Osteoblast (primary cell): ENCODE measurements around the gene KIF1B. TPM values are rescaled to one million over a fixed set of nuclear protein-coding genes. Genes with fewer than 3 reads are reported as not detected.
"Not testable (repeated sequence)": the region's sequence is repeated elsewhere in the genome, so short reads cannot be mapped to it uniquely, and the experiment has no call there.

Experiments
- DNase-seq: peaks from one replicate; pipeline ENCODE4 v3.0.0; 2011; ENCODE audit warnings: low spot score, mixed read lengths; ENCODE audit not compliant: insufficient read length; ENCODE audit errors: missing footprints
- H2AFZ ChIP-seq: 2 replicates; pipeline ENCODE4 v1.6.0; 2011; ENCODE audit warnings: mild to moderate bottlenecking, low read length
- H3K27ac ChIP-seq: 2 replicates; pipeline ENCODE4 v1.5.1; 2011; ENCODE audit warnings: mild to moderate bottlenecking, low read depth, low read length, moderate library complexity
- H3K27me3 ChIP-seq: 2 replicates; pipeline ENCODE4 v1.6.0; 2012; ENCODE audit warnings: mild to moderate bottlenecking, control low read depth, inconsistent platforms, low read length, moderate library complexity; ENCODE audit not compliant: insufficient read depth
- H3K36me3 ChIP-seq: 2 replicates; pipeline ENCODE4 v1.5.1; 2011; ENCODE audit warnings: mild to moderate bottlenecking, low read length, control low read depth, moderate library complexity; ENCODE audit not compliant: insufficient read depth
- H3K4me1 ChIP-seq: 2 replicates; pipeline ENCODE4 v1.5.1; 2011; ENCODE audit warnings: mild to moderate bottlenecking, low read length, control low read depth, moderate library complexity; ENCODE audit not compliant: insufficient read depth
- H3K4me2 ChIP-seq: 2 replicates; pipeline ENCODE4 v1.6.0; 2011; ENCODE audit warnings: mild to moderate bottlenecking, low read length; ENCODE audit not compliant: insufficient read depth
- H3K4me3 ChIP-seq: fragments of 200-600 bp; sonication (generic); 3 replicates; pipeline ENCODE4 v1.5.1; 2012; ENCODE audit warnings: mild to moderate bottlenecking, low read length, inconsistent platforms; ENCODE audit not compliant: insufficient read depth
- H3K79me2 ChIP-seq: 2 replicates; pipeline ENCODE4 v1.6.0; 2012; ENCODE audit warnings: mild to moderate bottlenecking, low read length, control low read depth, inconsistent platforms; ENCODE audit not compliant: insufficient read depth
- H3K9me3 ChIP-seq: 2 replicates; pipeline ENCODE4 v1.5.1; 2011; ENCODE audit warnings: low read depth, low read length, control low read depth
- H4K20me1 ChIP-seq: 2 replicates; pipeline ENCODE4 v1.6.0; 2012; ENCODE audit warnings: mild to moderate bottlenecking, low read length, control low read depth; ENCODE audit not compliant: insufficient read depth
- total RNA-seq: library from RNA; depleted of rRNA; stranded (reverse); fragments of >200 nt; gene quantifications from 2 replicates; pipeline ENCODE4 v1.2.3, GENCODE V29; 2012
- TF ChIP-seq, protein P1 (sequence below): IDR thresholded peaks from 2 replicates; pipeline ENCODE4 v1.5.1; 2011; ENCODE audit warnings: mild to moderate bottlenecking, low read depth, low read length, moderate library complexity; ENCODE audit errors: extremely low read depth

Gene KIF1B
- total RNA-seq, 1 donor = 35.8 TPM

DNA sequence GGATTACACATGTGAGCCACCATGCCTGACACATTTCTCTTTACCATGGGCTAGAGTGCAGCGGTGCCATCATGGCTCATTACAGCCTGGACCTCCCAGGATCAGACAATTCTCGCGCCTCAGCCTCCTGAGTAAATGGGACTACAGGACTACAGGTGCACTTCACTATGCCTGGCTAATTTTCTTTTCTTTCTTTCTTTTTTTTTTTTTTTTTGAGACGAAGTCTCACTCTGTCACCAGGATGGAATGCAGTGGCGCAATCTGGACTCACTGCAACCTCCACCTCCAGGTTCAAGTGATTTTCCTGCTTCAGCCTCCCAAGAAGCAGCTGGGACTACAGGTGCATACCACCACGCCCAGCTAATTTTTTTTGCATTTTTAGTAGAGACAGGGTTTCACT lies 14.8 kb upstream of the KIF1B start:
- no peak overlapping the region for H3K4me3 ChIP-seq
- no peaks in the 10 kb centered on the region for H4K20me1 ChIP-seq
- H3K27ac ChIP-seq = no peak overlapping the region
- peaks cover 16% of the 10 kb centered on the region for H3K4me1 ChIP-seq
- H3K79me2 ChIP-seq = no peaks in the 10 kb centered on the region
- no peak overlapping the region for H3K4me2 ChIP-seq
- no peaks in the 10 kb centered on the region for H3K9me3 ChIP-seq
- H3K27me3 ChIP-seq = peaks cover 2% of the 10 kb centered on the region
- TF ChIP-seq, protein P1, sequence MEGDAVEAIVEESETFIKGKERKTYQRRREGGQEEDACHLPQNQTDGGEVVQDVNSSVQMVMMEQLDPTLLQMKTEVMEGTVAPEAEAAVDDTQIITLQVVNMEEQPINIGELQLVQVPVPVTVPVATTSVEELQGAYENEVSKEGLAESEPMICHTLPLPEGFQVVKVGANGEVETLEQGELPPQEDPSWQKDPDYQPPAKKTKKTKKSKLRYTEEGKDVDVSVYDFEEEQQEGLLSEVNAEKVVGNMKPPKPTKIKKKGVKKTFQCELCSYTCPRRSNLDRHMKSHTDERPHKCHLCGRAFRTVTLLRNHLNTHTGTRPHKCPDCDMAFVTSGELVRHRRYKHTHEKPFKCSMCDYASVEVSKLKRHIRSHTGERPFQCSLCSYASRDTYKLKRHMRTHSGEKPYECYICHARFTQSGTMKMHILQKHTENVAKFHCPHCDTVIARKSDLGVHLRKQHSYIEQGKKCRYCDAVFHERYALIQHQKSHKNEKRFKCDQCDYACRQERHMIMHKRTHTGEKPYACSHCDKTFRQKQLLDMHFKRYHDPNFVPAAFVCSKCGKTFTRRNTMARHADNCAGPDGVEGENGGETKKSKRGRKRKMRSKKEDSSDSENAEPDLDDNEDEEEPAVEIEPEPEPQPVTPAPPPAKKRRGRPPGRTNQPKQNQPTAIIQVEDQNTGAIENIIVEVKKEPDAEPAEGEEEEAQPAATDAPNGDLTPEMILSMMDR = no peak
- H3K36me3 ChIP-seq = no peaks in the 10 kb centered on the region
- DNase-seq = no peak
- H2AFZ ChIP-seq = no peak overlapping the region

DNA sequence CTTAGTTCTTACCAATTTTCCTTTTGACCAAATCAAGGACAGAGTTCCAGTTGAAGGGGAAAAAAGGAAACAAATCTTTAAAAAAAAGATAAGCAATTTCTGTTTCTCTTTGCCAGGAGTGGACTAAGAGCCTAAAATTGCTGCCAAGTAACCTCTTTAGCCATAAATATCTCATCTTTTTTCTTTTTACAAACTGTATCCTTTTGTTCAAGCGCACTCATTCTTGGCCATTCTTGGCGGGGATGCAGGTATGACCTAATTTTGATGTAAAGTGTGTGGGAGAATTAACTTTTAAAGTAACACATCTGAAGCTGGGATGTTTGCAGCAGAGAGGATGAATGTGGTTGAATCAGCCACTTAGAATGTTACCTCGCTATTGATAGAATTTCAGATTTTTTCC lies 13.4 kb upstream of the KIF1B start:
- Histone ChIP-seq H4K20me1 (no peaks in the 10 kb centered on the region), H3K27ac (no peak overlapping the region), H2AFZ (no peak overlapping the region), H3K79me2 (no peaks in the 10 kb centered on the region), H3K4me1 (peaks cover 16% of the 10 kb centered on the region), H3K9me3 (no peaks in the 10 kb centered on the region), H3K4me3 (no peak overlapping the region), H3K27me3 (peaks cover 9% of the 10 kb centered on the region), H3K4me2 (peak overlapping the region; percentile 44), H3K36me3 (no peaks in the 10 kb centered on the region)
- peak; percentile 79 for DNase-seq
- TF ChIP-seq, protein P1 = no peak

DNA sequence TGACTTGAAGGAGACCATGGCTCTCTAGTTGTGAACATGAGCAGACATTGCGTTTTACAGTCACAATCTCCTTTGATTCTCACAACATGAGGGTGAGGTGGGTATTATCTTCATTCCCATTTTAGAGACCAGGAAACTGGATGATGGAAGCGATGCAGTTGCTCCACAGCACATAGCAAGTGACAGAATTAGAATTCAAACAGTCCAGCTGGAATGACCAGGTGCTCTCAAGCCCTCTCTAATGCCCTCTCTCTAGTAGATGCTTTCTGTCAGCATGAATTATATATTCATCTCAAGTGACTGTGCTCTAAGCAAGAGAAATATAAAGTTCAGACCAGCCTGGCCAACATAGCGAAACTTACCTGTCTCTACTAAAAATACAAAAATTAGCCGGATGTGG lies 9.8 kb upstream of the KIF1B start:
- H3K36me3 ChIP-seq = no peaks in the 10 kb centered on the region
- H3K27ac ChIP-seq = no peak overlapping the region
- no peak for DNase-seq
- H3K79me2 ChIP-seq = no peaks in the 10 kb centered on the region
- no peak overlapping the region for H3K4me3 ChIP-seq
- H3K4me1 ChIP-seq = peaks cover 5% of the 10 kb centered on the region
- H3K9me3 ChIP-seq = no peaks in the 10 kb centered on the region
- H2AFZ ChIP-seq = no peak overlapping the region
- peaks cover 9% of the 10 kb centered on the region for H3K27me3 ChIP-seq
- H4K20me1 ChIP-seq = no peaks in the 10 kb centered on the region
- TF ChIP-seq, protein P1 = no peak
- H3K4me2 ChIP-seq = no peak overlapping the region

DNA sequence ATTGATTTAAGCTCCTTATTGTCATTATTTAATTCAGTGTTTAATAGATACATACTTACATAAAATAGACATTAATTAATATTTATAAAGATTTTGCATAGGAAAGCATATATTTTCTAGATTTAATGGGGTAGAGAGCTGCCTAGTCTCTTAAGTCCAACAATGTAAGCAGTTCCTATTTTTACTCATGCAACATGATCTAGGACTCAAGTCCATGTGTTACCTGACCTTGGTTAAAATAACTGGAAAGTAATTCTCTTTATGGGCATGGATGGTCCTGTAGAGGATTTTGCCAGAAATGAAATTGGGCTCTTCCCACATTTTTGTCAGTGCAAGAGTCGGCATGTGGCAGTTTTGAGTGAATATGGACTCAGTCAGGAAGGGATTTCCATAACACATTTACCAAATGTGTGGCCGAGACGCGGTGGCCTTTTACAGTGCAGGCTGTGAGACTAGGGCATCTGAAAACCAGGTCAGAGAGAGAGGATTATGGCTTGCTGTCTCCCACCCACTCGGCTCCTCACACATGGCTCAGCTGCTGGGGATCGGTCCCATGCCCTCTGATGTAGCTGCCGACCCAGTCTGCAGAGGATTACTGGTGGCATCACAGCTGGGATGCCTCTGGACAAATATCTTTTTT lies 6.2 kb upstream of the KIF1B start:
- no peak for DNase-seq

DNA sequence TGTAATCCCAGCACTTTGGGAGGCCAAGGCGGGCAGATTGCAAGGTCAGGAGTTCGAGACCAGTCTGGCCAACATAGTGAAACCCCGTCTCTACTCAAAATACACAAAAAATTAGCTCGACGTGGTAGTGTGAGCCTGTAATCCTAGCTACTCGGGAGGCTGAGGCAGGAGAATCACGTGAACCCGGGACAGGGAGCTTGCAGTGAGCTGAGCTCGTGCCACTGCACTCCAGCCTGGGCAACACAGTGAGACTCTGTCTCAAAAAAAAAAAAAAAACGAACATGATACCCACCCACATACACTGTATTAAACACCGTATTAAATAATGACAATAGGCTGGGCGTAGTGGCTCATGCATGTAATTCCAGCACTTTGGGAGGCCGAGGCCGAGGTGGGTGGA lies 5.2 kb upstream of the KIF1B start:
- not testable (repeated sequence) for H3K4me1 ChIP-seq, H3K4me3 ChIP-seq, H4K20me1 ChIP-seq, H2AFZ ChIP-seq, H3K36me3 ChIP-seq, H3K9me3 ChIP-seq, H3K27me3 ChIP-seq, H3K4me2 ChIP-seq, H3K79me2 ChIP-seq, H3K27ac ChIP-seq, DNase-seq

More for the DNA sequence above, 6.2 kb upstream of the KIF1B start:
- Histone ChIP-seq H3K36me3 (no peaks in the 10 kb centered on the region), H3K4me2 (no peak overlapping the region), H3K9me3 (no peaks in the 10 kb centered on the region), H3K4me3 (no peak overlapping the region), H3K79me2 (no peaks in the 10 kb centered on the region), H3K27ac (no peak overlapping the region), H3K27me3 (peaks cover 9% of the 10 kb centered on the region), H4K20me1 (no peaks in the 10 kb centered on the region), H3K4me1 (peaks cover under 1% of the 10 kb centered on the region), H2AFZ (peak overlapping the region; percentile 68)
- TF ChIP-seq, protein P1 = no peak
